ENCODE data around the gene TRA2A. TPM values are rescaled to one million over a fixed set of nuclear protein-coding genes. Genes with fewer than 3 reads are reported as not detected.

TRA2A gene
- total and polyA plus RNA-seq, 10 of the 15 experiments (the other 5 are each of a cell fraction or from before 2014, with no cell fraction given) = 25.0 to 224 (median 91.3) TPM

DNA sequence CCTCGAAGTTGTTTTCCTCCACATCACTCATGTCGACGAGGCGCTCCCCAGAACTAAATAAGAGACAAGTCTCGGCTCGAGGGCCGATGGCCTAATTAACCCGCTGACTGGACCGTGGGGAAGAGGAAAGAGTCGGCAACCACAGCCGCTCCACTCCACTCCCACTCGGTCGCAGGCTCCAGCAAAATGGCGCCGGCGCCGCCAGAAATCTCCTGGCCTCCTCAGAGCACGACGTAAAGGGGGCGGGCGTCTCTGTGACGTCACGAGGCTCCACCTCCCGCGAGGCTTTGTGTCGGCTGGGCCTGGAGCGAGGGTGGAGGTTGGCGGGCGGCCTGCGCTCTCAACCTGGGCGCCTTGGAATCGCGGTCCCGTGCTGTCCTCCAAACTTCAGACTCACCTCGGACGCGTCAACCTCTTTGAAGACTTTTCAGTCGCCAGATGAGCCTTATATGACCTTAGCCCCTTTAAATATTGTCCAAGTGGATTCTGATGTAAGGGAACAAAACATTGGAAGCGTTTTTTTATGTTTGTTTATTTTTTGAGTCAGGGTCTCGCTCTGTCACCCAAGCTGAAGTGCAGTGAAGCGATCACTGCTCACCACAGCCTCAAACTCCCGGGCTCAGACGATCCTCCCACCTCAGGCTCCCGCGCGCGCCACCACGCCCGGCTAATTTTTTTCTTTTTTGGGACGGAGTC, at the start of gene TRA2A (continued):
- no peak for TF ChIP-seq PRDM15 (CRISPR knock-in tag; IDR thresholded peaks at IDR 0.05)
- TF ChIP-seq IKZF1 (conservative IDR thresholded peaks at IDR 0.05) = 0 out of 2 replicates have a peak, but pooled peaks have one; percentile 60
- peak; percentile 28; the same call in 1 of the 2 replicates for TF ChIP-seq ZNF207 (IDR thresholded peaks at IDR 0.05; ENCODE audit: borderline replicate concordance)
- peak; percentile 37; the same call in 1 of the 2 replicates for TF ChIP-seq DPF2 (IDR thresholded peaks at IDR 0.05)
- no peak for TF ChIP-seq NFXL1 (IDR thresholded peaks at IDR 0.05; ENCODE audit: borderline replicate concordance)
- peak; percentile 97 for TF ChIP-seq TAF1 (IDR thresholded peaks at IDR 0.05; ENCODE audit: borderline replicate concordance, low read depth, low read length)
- TF ChIP-seq MAX (IDR thresholded peaks at IDR 0.05; ENCODE audit: low read depth, low read length) = no peak; the same call in 1 of the 2 replicates
- TF ChIP-seq ATF7 (IDR thresholded peaks at IDR 0.05; ENCODE audit: low read depth) = peak; percentile 89
- TF ChIP-seq FOXK2 (IDR thresholded peaks at IDR 0.05) = no peak
- no peak for TF ChIP-seq ZNF24 (IDR thresholded peaks at IDR 0.05)
- peak; percentile 95 for TF ChIP-seq PML (IDR thresholded peaks at IDR 0.05; ENCODE audit: low read length)
- peak; percentile 78 for TF ChIP-seq SMAD5 (IDR thresholded peaks at IDR 0.05; ENCODE audit: low read depth)
- TF ChIP-seq TARDBP (IDR thresholded peaks at IDR 0.05; ENCODE audit: borderline replicate concordance) = no peak
- TF ChIP-seq, protein P1, sequence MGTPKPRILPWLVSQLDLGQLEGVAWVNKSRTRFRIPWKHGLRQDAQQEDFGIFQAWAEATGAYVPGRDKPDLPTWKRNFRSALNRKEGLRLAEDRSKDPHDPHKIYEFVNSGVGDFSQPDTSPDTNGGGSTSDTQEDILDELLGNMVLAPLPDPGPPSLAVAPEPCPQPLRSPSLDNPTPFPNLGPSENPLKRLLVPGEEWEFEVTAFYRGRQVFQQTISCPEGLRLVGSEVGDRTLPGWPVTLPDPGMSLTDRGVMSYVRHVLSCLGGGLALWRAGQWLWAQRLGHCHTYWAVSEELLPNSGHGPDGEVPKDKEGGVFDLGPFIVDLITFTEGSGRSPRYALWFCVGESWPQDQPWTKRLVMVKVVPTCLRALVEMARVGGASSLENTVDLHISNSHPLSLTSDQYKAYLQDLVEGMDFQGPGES (IDR thresholded peaks at IDR 0.05) = peak; percentile 3; the same call in 1 of the 2 replicates
- peak; percentile 87; the same call in 1 of the 2 replicates for TF ChIP-seq PAX8 (IDR thresholded peaks at IDR 0.05)
- TF ChIP-seq NKRF (conservative IDR thresholded peaks at IDR 0.05) = 0 out of 2 replicates have a peak, but pooled peaks have one; percentile 17
- TF ChIP-seq ZBED1 (IDR thresholded peaks at IDR 0.05; ENCODE audit: borderline replicate concordance) = peak; percentile 48; the same call in 1 of the 2 replicates
- no peak for TF ChIP-seq ASH2L (IDR thresholded peaks at IDR 0.05; ENCODE audit: borderline replicate concordance, low read depth)
- TF ChIP-seq KAT2A (conservative IDR thresholded peaks at IDR 0.05; ENCODE audit: control insufficient read depth, low read depth, low read length) = no peak
- TF ChIP-seq SIX5 (IDR thresholded peaks at IDR 0.05; ENCODE audit: low read depth, low read length, severe bottlenecking) = no peak
- peak; percentile 75 for TF ChIP-seq BRCA1 (IDR thresholded peaks at IDR 0.05; ENCODE audit: low read depth, low read length)
- TF ChIP-seq, protein P2, sequence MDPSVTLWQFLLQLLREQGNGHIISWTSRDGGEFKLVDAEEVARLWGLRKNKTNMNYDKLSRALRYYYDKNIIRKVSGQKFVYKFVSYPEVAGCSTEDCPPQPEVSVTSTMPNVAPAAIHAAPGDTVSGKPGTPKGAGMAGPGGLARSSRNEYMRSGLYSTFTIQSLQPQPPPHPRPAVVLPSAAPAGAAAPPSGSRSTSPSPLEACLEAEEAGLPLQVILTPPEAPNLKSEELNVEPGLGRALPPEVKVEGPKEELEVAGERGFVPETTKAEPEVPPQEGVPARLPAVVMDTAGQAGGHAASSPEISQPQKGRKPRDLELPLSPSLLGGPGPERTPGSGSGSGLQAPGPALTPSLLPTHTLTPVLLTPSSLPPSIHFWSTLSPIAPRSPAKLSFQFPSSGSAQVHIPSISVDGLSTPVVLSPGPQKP (IDR thresholded peaks at IDR 0.05; ENCODE audit: low read depth, low read length) = no peak
- 0 out of 2 replicates have a peak, but pooled peaks have one; percentile 27 for TF ChIP-seq CBX5 (IDR thresholded peaks at IDR 0.05; ENCODE audit: low read depth)
- TF ChIP-seq CREB1 (IDR thresholded peaks at IDR 0.05; ENCODE audit: low read depth) = peak; percentile 96

Measured in GM12878 (cell line).